Spinal cord (tissue), 10 donors: Measurements from ENCODE around the gene MYD88. TPM values are rescaled to one million over a fixed set of nuclear protein-coding genes. Genes with fewer than 3 reads are reported as not detected.
A peak's percentile ranks its signal among the peaks of the same experiment; 100 is the strongest.
"Not testable (repeated sequence)": the region's sequence is repeated elsewhere in the genome, so short reads cannot be mapped to it uniquely, and the experiment has no call there.

Source experiments
- DNase-seq, 6 donors: peaks; one replicate each; pipeline versions ENCODE4 v3.0.0 to v3.0.0-alpha.2; 2013 to 2015; ENCODE audit warnings: low spot score in 6 of 6, low read depth in 4 of 6
- H3K27ac ChIP-seq: one replicate; pipeline ENCODE4 v1.5.1; 2013; ENCODE audit warnings: low read depth, low read length, control low read depth
- H3K27me3 ChIP-seq: one replicate; pipeline ENCODE4 v1.6.1; 2013; ENCODE audit warnings: low read length; ENCODE audit not compliant: control insufficient read depth, insufficient read depth
- H3K36me3 ChIP-seq: one replicate; pipeline ENCODE4 v1.6.1; 2013; ENCODE audit warnings: low read length; ENCODE audit not compliant: control insufficient read depth, insufficient read depth
- H3K4me1 ChIP-seq: one replicate; pipeline ENCODE4 v1.6.1; 2013; ENCODE audit warnings: low read length; ENCODE audit not compliant: control insufficient read depth, insufficient read depth
- H3K4me3 ChIP-seq: one replicate; pipeline ENCODE4 v1.5.1; 2013; ENCODE audit warnings: low read depth, low read length, control low read depth
- H3K9me3 ChIP-seq: one replicate; pipeline ENCODE4 v1.6.1; 2013; ENCODE audit warnings: low read length; ENCODE audit not compliant: control insufficient read depth, insufficient read depth
- WGBS: methylation state at CpG from one replicate; pipeline ENCODE4 v1.1.5; 2013; ENCODE audit warnings: missing lambda C conversion rate; ENCODE audit not compliant: insufficient coverage; 5-methylcytosine and 5-hydroxymethylcytosine counted together
- polyA plus RNA-seq, 2 donors: library from polyadenylated mRNA; unstranded; fragments of 120-200 nt; gene quantifications; one replicate each; pipeline ENCODE4 v1.2.1, GENCODE V29; 2013; ENCODE audit not compliant: insufficient read length in 2 of 2
- total RNA-seq, 2 donors: library from RNA; depleted of rRNA in 1 of 2; stranded (reverse); fragments of 120-200 nt in 1 of 2; fragments of >200 nt in 1 of 2; gene quantifications; one replicate each; pipeline versions ENCODE4 v1.2.3 to v1.2.4, GENCODE V29; 2013 to 2014
- donor health status: healthy.

MYD88 gene
- total and polyA plus RNA-seq, 4 donors: 5.1 to 22.2 (median 15.4) TPM

GRCh38 chr3:38133557-38134405 lies 4.7 kb upstream of the MYD88 start:
- Histone ChIP-seq H3K36me3 (peaks cover 51% of the 10 kb centered on the region), H3K4me3 (no peak overlapping the region), H3K27me3 (no peaks in the 10 kb centered on the region), H3K9me3 (no peaks in the 10 kb centered on the region), H3K4me1 (peaks cover 19% of the 10 kb centered on the region), H3K27ac (no peak overlapping the region)
- no peak for DNase-seq
- 94% methylated on average over 7 of the region's 10 CpGs for WGBS

GRCh38 chr3:38134517-38135143 lies 3.8 kb upstream of the MYD88 start:
- H3K4me3 ChIP-seq, H3K27me3 ChIP-seq, H3K9me3 ChIP-seq, H3K27ac ChIP-seq, DNase-seq: not testable (repeated sequence)
- Histone ChIP-seq H3K36me3 (peaks cover 43% of the 10 kb centered on the region), H3K4me1 (peaks cover 27% of the 10 kb centered on the region)
- WGBS: 93% methylated on average over 5 of the region's 10 CpGs

- not testable (repeated sequence) for DNase-seq, H3K27ac ChIP-seq, H3K9me3 ChIP-seq, H3K27me3 ChIP-seq
- H3K4me3 ChIP-seq: peak overlapping the region; percentile 88
- H3K4me1 ChIP-seq: peaks cover 29% of the 10 kb centered on the region
- peaks cover 38% of the 10 kb centered on the region for H3K36me3 ChIP-seq
- WGBS: 73% methylated on average over 8 of the region's 10 CpGs
Measured at GRCh38 chr3:38135621-38136277, 2.7 kb upstream of the MYD88 start.

GRCh38 chr3:38136393-38136776 lies 2.1 kb upstream of the MYD88 start:
- WGBS: 0% methylated on average over 18 of the region's 20 CpGs
- H3K27me3 ChIP-seq: no peaks in the 10 kb centered on the region
- no peak for DNase-seq
- peak overlapping the region; percentile 61 for H3K27ac ChIP-seq
- peaks cover 38% of the 10 kb centered on the region for H3K36me3 ChIP-seq
- peak overlapping the region; percentile 88 for H3K4me3 ChIP-seq
- peaks cover 29% of the 10 kb centered on the region for H3K4me1 ChIP-seq
- no peaks in the 10 kb centered on the region for H3K9me3 ChIP-seq

GRCh38 chr3:38136777-38137614 lies 1.5 kb upstream of the MYD88 start, which contains the start of gene ACAA1:
Gene ACAA1, minus strand, starts transcription at chr3:38137127. Its CDS starts 92 bp downstream, at chr3:38137035.
- Histone ChIP-seq H3K27ac (peak within 1 kb of the TSS; percentile 98), H3K27me3 (no peaks in the 10 kb centered on the region), H3K4me1 (peaks cover 29% of the 10 kb centered on the region), H3K4me3 (peak within 1 kb of the TSS; percentile 88), H3K9me3 (no peaks in the 10 kb centered on the region), H3K36me3 (peaks cover 38% of the 10 kb centered on the region)
- under 1% methylated on average over 66 of the region's 66 CpGs for WGBS
- DNase-seq: peak; percentile 90 to 100 (median 97)

GRCh38 chr3:38137615-38138348 lies 679 bp upstream of the MYD88 start:
- Histone ChIP-seq H3K27ac (peak overlapping the region; percentile 98), H3K36me3 (peaks cover 37% of the 10 kb centered on the region), H3K4me3 (peak overlapping the region; percentile 88), H3K27me3 (no peaks in the 10 kb centered on the region), H3K4me1 (peaks cover 29% of the 10 kb centered on the region), H3K9me3 (no peaks in the 10 kb centered on the region)
- no peak for DNase-seq
- WGBS: 18% methylated on average over 19 of the region's 22 CpGs

- Histone ChIP-seq H3K9me3 (no peaks in the 10 kb centered on the region), H3K36me3 (peaks cover 24% of the 10 kb centered on the region), H3K27ac (peak overlapping the region; percentile 98), H3K4me1 (peaks cover 29% of the 10 kb centered on the region), H3K27me3 (no peaks in the 10 kb centered on the region), H3K4me3 (peak overlapping the region; percentile 88)
- 24% methylated on average over 8 of the region's 8 CpGs for WGBS
- DNase-seq: no peak
Measured at GRCh38 chr3:38139191-38139590, 730 bp downstream of the MYD88 start.

- peak overlapping the region; percentile 88 for H3K4me3 ChIP-seq
- DNase-seq: no peak
- H3K9me3 ChIP-seq: no peaks in the 10 kb centered on the region
- peaks cover 23% of the 10 kb centered on the region for H3K36me3 ChIP-seq
- no peak overlapping the region for H3K27ac ChIP-seq
- peaks cover 29% of the 10 kb centered on the region for H3K4me1 ChIP-seq
- no peaks in the 10 kb centered on the region for H3K27me3 ChIP-seq
- WGBS: 83% methylated on average over 6 of the region's 7 CpGs
Measured at GRCh38 chr3:38139652-38140051, 1.2 kb downstream of the MYD88 start.
